Skeletal muscle tissue (tissue), 4 donors: ENCODE data around the gene FASN. TPM values are rescaled to one million over a fixed set of nuclear protein-coding genes. Genes with fewer than 3 reads are reported as not detected.
"Not testable (repeated sequence)": the region's sequence is repeated elsewhere in the genome, so short reads cannot be mapped to it uniquely, and the experiment has no call there.

Source experiments
- H3K27ac ChIP-seq: one replicate; pipeline ENCODE4 v1.7.0; 2013; ENCODE audit warnings: mild to moderate bottlenecking, low read depth, low read length, inconsistent platforms
- H3K27me3 ChIP-seq, 3 donors: one replicate each; pipeline ENCODE4 v1.7.0; 2013; ENCODE audit warnings: low read length in 3 of 3; ENCODE audit not compliant: control insufficient read depth in 3 of 3, insufficient read depth in 3 of 3
- H3K36me3 ChIP-seq, 3 donors: one replicate each; pipeline ENCODE4 v1.7.0; 2013; ENCODE audit warnings: low read length in 3 of 3; ENCODE audit not compliant: control insufficient read depth in 3 of 3, insufficient read depth in 3 of 3
- H3K4me1 ChIP-seq, 3 donors: one replicate each; pipeline ENCODE4 v1.7.0; 2013; ENCODE audit warnings: low read length in 3 of 3, mild to moderate bottlenecking in 3 of 3; ENCODE audit not compliant: control insufficient read depth in 3 of 3, insufficient read depth in 3 of 3
- H3K4me3 ChIP-seq, 3 donors: one replicate each; pipeline ENCODE4 v1.7.0; 2013; ENCODE audit warnings: low read length in 3 of 3
- H3K9ac ChIP-seq, 3 donors: one replicate each; pipeline ENCODE4 v1.7.0; 2013; ENCODE audit warnings: low read length in 3 of 3, mild to moderate bottlenecking in 3 of 3, moderate library complexity in 2 of 3, low read depth in 1 of 3
- H3K9me3 ChIP-seq, 3 donors: one replicate each; pipeline ENCODE4 v1.7.0; 2013; ENCODE audit warnings: low read length in 3 of 3; ENCODE audit not compliant: control insufficient read depth in 3 of 3
- total RNA-seq: library from RNA; depleted of rRNA; stranded (reverse); fragments of >200 nt; gene quantifications from one replicate; pipeline ENCODE4 v1.2.3, GENCODE V29; 2014
- donor health status: Osteomylitis.

The FASN gene
- 26.1 TPM for total RNA-seq

- H3K9me3 ChIP-seq = no peaks in the 10 kb centered on the region
Observed at GRCh38 chr17:82098169-82098938, at the start of gene FASN. Gene FASN (minus strand): TSS chr17:82098236. CDS start chr17:82096445, 1,791 bp downstream.

DNA sequence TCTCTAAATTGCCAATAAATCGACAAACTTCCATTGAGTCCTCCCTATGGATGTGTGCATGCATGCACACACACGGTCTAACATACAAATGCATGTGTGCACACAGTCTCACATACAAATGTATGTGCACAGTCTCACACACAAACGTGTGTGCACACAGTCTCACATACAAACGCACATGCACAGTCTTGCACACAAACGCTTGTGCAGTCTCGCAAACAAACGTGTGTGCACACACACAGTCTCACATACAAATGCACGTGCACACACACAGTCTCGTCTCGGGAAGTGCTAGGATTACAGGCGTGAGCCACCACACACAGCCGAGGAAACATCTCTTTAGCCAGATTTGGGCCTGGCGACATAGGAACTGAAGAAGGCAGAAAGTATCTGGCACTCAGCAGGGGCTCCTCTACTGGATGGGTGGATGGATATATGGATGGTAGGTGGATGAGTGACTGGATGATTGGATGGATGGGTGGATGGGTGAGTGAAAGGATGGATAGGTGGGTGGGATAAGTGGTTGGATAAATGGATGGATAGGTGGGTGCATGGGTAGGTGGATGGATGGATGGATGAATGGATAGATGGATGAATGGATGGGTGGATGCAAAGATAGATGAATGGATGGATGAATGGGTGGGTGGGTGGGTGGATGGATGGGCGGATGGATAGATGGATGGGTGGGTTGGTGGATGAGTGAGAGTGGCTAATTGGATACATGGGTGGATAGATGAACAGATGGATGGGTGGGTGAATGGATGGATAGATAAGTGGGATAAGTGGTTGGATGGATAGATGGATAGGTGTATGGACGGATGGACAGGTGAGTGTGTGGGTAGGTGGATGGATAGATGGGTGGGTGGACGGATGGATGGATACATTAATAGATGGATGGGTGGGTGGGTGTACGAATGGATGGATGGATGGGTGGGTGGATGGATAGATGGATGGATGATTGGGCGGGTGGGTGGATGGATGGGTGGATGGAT lies 48.9 kb upstream of the FASN start:
- peaks cover 0 to 4% (median 4%) of the 10 kb centered on the region in 3 donors for H3K36me3 ChIP-seq
- no peaks in the 10 kb centered on the region for H3K27me3 ChIP-seq
- H3K9me3 ChIP-seq = no peaks in the 10 kb centered on the region
- no peak overlapping the region for H3K27ac ChIP-seq
- no peak overlapping the region for H3K4me3 ChIP-seq
- no peak overlapping the region for H3K9ac ChIP-seq
- H3K4me1 ChIP-seq = peaks cover 0 to 6% (median 6%) of the 10 kb centered on the region in 3 donors

More at GRCh38 chr17:82098169-82098938, at the start of gene FASN:
- Histone ChIP-seq H3K27ac (peak within 1 kb of the TSS; percentile 93), H3K36me3 (peaks cover 6 to 14% (median 11%) of the 10 kb centered on the region in 3 donors), H3K4me1 (peaks cover 30 to 41% (median 40%) of the 10 kb centered on the region in 3 donors), H3K9ac (peak within 1 kb of the TSS; percentile 65 to 81 (median 72)), H3K4me3 (peak within 1 kb of the TSS; percentile 59 to 68 (median 65)), H3K27me3 (no peaks in the 10 kb centered on the region)

- no peaks in the 10 kb centered on the region for H3K27me3 ChIP-seq
- H3K9me3 ChIP-seq = no peaks in the 10 kb centered on the region
- H3K9ac ChIP-seq = no peak overlapping the region
- H3K4me1 ChIP-seq = no peaks in the 10 kb centered on the region
- no peak overlapping the region for H3K27ac ChIP-seq
- no peak overlapping the region for H3K4me3 ChIP-seq
- peaks cover 0 to 4% (median 4%) of the 10 kb centered on the region in 3 donors for H3K36me3 ChIP-seq
Observed at GRCh38 chr17:82145550-82146155, 47.6 kb upstream of the FASN start.

- H3K36me3 ChIP-seq = peaks cover 0 to 4% (median 4%) of the 10 kb centered on the region in 3 donors
- H3K4me1 ChIP-seq = no peaks in the 10 kb centered on the region
- no peak overlapping the region for H3K9ac ChIP-seq
- H3K9me3 ChIP-seq = no peaks in the 10 kb centered on the region
- no peaks in the 10 kb centered on the region for H3K27me3 ChIP-seq
- no peak overlapping the region for H3K27ac ChIP-seq
- no peak overlapping the region for H3K4me3 ChIP-seq
Observed at GRCh38 chr17:82143333-82143732, 45.3 kb upstream of the FASN start.

- H3K4me3 ChIP-seq, H3K9ac ChIP-seq, H3K27ac ChIP-seq, H3K4me1 ChIP-seq, H3K27me3 ChIP-seq, H3K36me3 ChIP-seq, H3K9me3 ChIP-seq: not testable (repeated sequence)
Observed at GRCh38 chr17:82139961-82140360, 41.9 kb upstream of the FASN start.

DNA sequence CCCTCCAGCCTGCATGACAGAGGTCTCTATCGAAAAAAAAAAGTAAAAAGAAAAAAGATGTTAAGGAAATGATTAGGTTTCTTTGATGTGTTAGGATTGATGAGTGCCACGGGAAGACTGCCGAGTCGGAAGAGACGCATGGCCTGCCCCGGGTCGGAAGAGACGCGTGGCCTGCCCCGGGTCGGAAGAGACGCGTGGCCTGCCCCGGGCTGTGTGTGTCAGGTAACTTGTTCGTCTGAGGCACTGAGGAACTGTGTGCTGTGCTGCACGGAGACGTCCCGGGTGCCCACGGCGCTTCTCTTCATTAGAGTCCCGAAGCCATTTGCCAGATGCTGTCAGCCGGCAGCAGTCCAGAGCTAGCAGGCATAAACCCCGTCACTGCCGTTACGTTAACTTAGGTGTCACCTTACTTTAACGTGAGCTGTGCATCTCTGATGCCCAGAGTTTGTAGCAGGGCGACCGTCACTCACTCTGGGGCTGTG lies 40.5 kb upstream of the FASN start:
- no peaks in the 10 kb centered on the region for H3K27me3 ChIP-seq
- no peak overlapping the region for H3K9ac ChIP-seq
- H3K9me3 ChIP-seq = no peaks in the 10 kb centered on the region
- H3K36me3 ChIP-seq = no peaks in the 10 kb centered on the region
- peaks cover 0 to 6% (median 0%) of the 10 kb centered on the region in 3 donors for H3K4me1 ChIP-seq
- H3K4me3 ChIP-seq = no peak overlapping the region
- H3K27ac ChIP-seq = no peak overlapping the region

DNA sequence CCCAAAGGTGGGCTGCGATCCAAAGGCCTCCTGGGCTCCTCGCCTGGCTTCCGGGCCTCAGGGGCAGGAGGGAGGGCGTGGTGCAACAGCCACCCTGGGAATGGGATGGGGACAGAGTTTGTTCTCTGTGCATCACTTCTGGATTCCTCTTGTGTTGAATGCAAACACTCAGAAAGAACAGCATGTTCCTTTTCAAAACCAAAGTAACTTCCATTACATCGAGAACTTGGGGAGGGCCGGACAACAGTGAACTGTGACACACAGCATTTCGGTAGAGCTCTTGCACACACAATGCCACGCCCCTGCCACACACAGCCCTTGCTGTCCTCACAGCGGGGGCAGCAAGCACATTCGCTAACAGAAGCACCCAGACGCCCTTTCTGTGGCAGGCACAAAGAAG lies 36.1 kb upstream of the FASN start:
- Histone ChIP-seq H3K4me1 (peaks cover 0 to 6% (median 0%) of the 10 kb centered on the region in 3 donors), H3K9me3 (no peaks in the 10 kb centered on the region), H3K9ac (no peak overlapping the region), H3K27ac (no peak overlapping the region), H3K36me3 (no peaks in the 10 kb centered on the region), H3K27me3 (no peaks in the 10 kb centered on the region), H3K4me3 (no peak overlapping the region)

DNA sequence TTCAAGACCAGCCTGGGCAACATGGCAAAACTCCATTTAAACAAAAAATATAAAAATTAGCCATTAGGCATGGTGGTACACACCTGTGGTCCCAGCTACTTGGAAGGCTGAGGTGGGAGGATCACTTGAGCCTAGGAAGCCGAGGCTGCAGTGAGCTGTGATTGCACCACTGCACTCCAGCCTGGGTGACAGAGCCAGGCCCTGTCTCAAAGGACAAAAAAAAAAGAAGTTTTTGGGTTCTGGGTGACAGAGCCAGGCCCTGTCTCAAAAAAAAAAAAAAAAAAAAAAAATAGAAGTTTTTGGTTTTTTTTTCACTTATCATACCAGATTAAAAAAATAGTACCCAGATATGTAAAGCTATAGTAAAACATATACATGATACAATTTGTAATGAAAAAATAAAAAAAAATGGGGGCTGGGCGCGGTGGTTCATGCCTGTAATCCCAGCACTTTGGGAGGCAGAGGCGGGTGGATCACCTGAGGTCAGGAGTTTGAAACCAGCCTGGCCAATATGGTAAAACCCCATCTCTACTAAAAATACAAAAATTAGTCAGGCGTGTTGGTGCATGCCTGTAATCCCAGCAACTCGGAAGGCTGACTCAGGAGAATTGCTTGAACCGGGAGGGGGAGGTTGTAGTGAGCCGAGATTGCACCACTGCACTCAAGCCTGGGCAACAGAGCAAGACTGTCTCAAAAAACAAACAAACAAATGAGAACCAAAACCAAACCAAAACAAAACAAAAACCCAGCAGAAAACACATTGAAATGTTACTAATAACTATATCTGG lies 35.3 kb upstream of the FASN start:
- not testable (repeated sequence) for H3K4me3 ChIP-seq, H3K27ac ChIP-seq, H3K4me1 ChIP-seq, H3K27me3 ChIP-seq, H3K9me3 ChIP-seq, H3K36me3 ChIP-seq, H3K9ac ChIP-seq

GRCh38 chr17:82129095-82129494 lies 31.1 kb upstream of the FASN start:
- Histone ChIP-seq H3K9ac (no peak overlapping the region), H3K9me3 (no peaks in the 10 kb centered on the region), H3K27ac (no peak overlapping the region), H3K27me3 (no peaks in the 10 kb centered on the region), H3K4me3 (no peak overlapping the region), H3K36me3 (peaks cover 3 to 6% (median 5%) of the 10 kb centered on the region in 3 donors), H3K4me1 (peaks cover 0 to 3% (median 0%) of the 10 kb centered on the region in 3 donors)
